ENCODE results near the gene USP4.

The USP4 gene

DNA sequence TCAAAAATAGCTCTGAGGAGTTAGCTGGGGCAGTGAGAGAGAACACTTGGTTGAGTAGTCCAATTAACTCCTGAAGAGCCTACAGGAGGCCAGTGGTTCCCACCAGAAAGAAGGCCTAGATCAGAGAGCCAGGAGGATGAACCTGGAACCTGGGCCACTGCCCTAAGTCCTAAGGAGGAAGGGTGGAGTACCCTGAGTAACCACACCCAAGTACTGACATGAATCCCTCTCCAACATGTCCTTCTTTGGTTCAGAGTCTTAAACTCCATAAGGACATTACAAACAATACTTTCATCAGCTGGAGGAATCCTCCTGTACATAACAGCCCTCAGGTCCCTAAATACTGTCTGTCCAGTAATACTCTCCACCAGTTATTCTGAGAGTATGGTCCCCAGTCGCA is 37.2 kb downstream of the USP4 start:
- no peak for DNase-seq (ENCODE audit: low read depth, low spot score)
- H3K4me3 ChIP-seq (ENCODE audit: low read length): no peak overlapping the region

DNA sequence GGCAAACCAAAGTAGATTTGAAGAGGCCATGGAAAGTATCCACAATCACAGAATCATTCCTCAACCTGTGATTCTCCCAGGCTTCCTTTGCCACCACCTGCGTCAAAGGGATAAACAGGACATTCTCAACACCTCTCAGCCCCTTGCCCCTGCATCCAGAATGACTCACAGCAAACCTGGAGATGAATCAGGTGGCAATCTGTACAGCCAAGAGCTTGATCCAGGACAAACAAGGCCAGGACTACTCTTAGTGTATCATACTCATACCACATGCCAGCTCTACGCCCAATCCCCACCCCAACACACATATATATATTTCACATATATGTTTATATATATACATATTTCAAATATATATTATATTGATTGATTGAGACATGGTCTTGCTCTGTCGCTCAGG is 39.3 kb downstream of the USP4 start:
- H3K4me3 ChIP-seq (ENCODE audit: low read length): no peak overlapping the region
- DNase-seq (ENCODE audit: low read depth, low spot score): no peak

DNA sequence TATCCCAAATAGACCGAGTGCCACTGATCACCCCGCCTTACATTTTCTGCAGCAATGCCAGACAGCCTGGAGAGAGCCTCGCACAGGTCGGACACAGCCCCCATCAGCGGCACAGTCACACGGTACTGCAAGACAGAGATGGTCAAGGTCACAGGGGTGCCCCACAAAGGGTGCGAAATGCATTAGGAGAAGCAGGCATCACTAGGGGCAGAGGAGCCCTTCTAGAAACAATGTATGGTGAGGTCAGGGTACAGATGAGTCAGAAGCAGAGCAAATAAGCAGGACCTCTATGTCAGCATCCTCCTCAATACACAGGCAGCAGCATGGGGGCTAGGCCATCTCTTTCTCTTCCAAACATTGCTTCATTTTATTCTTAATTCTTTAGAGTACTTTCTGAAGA is 41.3 kb downstream of the USP4 start:
- no peak for DNase-seq (ENCODE audit: low read depth, low spot score)
- H3K4me3 ChIP-seq (ENCODE audit: low read length): no peak overlapping the region

DNA sequence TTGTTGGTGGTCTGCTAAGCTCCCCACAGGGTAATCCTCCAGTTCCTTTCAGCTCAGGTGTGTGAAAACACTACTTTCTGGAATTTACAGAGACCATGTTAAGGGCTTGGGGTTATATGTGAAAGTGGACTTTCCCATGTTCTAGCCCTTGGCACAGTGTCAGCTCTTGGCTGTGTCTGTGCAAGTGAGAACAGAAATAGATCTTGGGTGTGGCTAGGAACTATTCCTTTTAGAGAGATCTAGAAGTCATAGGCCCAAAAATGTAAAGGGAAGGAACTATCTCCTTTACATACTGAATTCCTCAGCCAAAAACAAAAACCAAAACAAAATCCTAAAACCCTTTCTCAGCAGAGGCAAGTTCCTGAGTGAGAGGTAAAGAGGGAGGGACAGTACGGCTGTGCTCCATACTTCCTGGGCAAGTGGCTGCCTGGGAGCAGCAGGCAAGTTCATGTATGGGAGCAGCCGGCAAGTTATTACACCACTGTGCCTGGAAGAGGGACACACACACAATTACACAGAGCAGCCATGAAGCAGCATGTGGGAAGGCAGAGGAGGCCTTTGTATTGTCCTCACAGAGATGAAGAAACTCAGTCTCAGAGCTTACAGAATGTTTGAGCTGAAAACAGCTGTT is 43.0 kb downstream of the USP4 start:
- no peak for DNase-seq (ENCODE audit: low read depth, low spot score)
- no peak overlapping the region for H3K4me3 ChIP-seq (ENCODE audit: low read length)

DNA sequence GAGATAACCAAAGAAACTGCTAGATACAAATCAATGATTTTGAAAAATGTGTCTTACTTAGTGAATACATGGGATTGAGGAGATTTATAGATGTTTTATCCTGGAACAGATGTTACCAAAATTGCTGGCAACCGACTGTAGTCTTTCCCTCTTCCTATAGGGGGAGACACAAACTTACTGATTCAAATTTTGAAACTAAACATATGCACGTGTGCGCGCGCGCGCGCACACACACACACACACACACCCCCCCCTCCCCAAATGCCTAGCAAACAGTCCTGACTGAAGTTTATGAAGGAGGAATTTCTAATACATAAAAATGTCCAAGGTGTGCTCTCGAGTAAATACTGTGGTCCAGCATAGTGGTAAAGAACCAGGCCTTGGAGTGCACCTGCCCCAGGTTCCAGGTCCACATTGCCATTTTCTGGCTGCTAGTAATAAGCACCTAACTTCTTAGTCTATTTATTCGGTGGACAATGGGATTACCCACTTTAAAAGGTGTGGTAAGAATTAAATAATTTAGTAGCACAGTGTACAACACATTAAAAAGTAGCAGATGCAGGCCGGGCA is 44.3 kb downstream of the USP4 start:
- H3K4me3 ChIP-seq (ENCODE audit: low read length): no peak overlapping the region
- peak; percentile 30 for DNase-seq (ENCODE audit: low read depth, low spot score)

DNA sequence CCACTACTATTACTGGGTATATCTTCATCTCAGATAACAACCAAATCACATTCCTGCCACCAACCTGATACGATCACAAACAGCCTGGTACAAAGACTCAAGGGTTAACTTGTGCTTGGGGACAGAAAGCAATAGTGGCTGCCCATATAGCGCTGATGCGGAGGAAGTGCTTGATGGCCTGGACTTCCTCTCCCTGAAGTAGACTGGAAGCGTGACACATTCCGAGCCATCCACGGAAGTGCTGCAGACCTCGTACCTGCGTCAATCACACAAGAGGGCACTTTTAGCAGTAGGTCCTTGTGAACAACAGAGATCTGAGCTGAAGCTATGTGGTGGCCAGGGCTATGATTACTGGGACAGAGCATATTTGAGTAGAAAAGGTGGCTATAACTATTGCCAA is 45.5 kb downstream of the USP4 start:
- no peak for DNase-seq (ENCODE audit: low read depth, low spot score)
- H3K4me3 ChIP-seq (ENCODE audit: low read length): no peak overlapping the region

DNA sequence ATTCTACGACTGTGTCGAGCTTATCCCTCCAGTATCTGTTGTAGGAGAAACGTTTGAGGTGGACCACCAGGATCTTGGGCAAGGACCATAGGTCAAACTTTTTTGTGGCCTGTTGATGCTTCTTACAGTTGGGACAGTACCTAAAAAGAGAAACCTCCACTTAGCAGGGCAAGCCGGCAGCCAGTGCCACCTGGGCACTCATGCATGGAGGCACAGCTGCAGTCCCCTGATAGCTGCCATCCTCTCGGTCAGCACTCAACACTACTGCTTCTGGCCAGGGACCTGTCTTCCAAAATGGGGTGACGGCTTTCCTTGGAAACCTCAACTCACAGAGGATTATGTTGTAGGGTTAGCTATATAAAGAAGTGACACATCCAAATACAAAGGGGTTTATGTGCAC is 55.9 kb downstream of the USP4 start:
- no peak overlapping the region for H3K4me3 ChIP-seq (ENCODE audit: low read length)
- no peak for DNase-seq (ENCODE audit: low read depth, low spot score)

DNA sequence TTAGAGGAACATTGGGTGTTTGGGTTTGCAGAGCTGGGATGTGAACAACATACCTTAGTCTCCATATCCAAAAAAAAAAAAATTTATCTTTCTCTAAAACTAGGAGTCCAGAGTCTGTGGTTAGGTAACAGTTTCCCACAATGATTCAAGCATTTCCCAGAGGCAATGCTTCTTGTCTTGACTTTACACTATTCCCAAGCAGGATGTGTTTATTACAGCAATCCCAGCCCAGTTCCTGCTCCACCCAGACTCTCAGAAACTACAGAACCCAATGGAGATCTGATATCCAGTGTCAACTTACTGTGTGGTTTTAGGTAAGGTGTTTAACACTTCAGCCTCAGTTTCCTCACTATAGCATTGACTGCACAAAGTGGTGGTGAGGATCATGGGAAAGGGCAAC is 60.5 kb downstream of the USP4 start:
- no peak for DNase-seq (ENCODE audit: low read depth, low spot score)
- H3K4me3 ChIP-seq (ENCODE audit: low read length): no peak overlapping the region

DNA sequence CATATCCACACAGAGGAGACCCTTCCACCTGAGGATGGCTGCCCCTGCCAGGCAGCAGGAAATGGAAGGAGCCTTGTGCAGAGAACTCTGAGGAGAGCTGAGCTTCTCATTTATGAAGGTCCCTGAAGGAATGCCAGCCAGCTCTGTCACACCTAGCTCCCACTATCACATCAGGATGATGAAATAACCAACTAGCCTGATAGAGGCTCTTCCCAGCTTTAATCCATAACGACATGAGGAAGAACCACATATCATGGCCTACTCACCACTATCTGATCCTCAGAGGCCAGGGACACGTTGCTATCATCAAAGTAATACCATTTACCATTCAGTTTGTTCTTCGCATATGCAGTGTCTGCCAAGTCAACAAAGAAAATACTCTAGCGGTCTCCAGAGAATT is 61.3 kb downstream of the USP4 start:
- H3K4me3 ChIP-seq (ENCODE audit: low read length): no peak overlapping the region
- no peak for DNase-seq (ENCODE audit: low read depth, low spot score)

DNA sequence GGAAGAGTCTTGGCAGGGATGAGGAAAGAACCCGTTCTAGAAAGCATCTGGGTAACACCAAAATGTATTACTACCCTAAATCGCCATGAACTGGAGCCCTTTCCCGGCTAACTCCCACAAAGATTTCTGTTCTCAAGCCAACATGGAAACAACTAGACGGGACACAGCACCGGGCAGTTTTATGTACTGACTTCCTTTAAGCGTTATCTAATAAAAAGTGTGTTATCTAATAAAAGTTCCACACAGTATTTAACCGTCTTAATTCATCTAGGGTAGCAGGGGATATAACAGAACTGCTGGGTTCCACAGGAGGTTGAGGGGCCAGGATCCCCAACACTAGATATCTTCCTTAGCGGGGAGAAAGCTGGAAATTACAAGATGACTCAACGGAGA is 62.5 kb downstream of the USP4 start:
- no peak for DNase-seq (ENCODE audit: low read depth, low spot score)
- no peak overlapping the region for H3K4me3 ChIP-seq (ENCODE audit: low read length)

DNA sequence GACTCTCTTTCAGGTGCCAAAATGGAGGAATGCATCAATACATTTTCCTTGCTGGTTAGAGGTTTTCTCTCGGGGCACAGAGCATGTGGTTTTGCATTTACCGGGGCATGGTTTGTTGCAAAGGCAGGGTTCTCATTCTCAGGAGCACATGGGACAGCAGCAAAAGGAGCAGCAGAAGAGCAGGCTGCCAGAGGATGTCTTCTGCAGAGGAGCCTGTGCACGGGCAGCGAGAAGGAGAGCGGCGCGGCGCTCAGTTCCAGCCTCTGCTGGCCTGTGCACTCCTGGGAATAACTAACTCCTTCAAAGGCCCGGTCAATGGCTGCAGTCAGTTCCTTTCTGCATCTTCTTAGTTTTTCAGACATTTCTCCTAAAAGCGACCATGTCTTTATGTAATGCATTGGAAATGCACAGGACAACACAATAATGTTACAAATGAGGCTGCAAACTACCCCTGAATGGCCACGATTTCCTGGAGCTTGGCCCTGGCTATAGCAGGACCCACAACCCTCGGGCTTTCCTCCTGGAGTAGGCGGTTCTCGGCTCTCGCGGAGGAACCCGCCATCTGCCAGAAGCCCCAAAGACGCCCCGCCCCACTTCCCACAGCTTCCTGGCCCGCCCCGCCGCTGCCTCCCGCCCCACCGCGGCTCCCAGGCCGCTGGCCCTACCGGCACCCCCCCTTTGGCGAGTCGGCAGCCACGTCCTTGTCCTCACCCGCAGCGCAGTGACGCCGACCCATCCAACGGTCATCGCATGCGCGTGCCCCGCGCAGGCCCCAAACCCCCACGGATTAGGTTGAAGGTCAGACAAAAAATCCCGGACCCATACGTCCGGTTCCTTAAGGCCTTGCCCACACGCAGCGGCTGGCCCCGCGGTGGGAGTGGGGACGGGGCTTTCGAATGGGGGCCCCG is 63.1 kb downstream of the USP4 start, which contains the start of gene C3orf62:
TSS of gene C3orf62 (minus strand) at position 758 of the 908 bp plus-strand sequence. CDS start at position 398, 360 bp downstream.
- H3K4me3 ChIP-seq (ENCODE audit: low read length): no peak within 1 kb of the TSS
- DNase-seq (ENCODE audit: low read depth, low spot score): no peak

DNA sequence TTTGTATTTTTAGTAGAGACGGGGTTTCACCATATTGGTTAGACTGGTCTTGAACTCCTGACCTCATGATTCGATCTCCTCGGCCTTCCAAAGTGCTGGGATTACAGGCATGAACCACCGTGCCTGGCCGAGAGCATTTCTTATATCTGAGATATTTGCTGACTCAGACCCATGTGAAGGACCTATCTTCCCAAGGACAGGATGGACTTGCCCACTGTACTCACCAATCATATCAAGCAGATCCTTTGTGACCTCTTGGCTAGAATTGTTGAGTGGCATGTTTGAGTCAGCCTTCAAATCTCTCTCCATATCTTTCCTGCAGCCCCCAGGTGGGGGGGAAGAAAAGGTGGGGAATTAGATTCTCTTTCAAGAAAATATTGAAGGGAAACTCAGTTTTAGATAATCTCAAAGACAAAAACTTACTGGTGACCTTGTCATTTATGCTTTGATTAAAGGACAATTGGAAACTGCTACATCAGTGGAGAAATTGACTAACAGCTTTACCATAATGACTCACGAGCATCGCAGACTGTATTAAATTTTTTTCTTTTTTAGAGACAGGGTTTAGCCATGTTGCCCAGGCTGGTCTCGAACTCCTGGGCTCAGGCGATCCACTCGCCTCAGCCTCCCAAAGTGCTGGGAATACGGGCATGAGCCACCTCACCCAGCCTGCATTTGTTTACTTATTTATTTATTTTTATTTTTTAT is 65.9 kb downstream of the USP4 start:
- DNase-seq (ENCODE audit: low read depth, low spot score): no peak

DNA sequence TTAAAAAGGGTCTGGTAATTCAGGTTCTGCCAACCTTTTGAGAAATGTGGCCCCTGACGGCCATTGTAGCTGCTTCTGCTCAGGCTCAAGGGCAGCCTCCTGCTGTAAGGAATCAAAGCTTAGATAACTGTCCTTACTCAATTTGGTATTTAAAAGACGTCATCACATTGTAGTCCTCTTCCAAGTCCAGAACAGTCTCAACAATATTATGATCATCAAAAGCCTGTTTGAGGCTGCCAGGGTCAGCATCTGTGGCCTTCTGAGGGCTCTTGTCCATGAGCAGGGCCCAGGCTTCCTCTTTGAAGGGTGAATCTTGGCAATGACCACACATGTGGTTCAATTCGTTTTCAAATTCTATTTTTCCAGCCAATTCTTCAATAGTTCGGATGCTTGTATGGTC is 68.8 kb downstream of the USP4 start:
- no peak overlapping the region for H3K4me3 ChIP-seq (ENCODE audit: low read length)
- DNase-seq (ENCODE audit: low read depth, low spot score): no peak

More for the DNA sequence above, 65.9 kb downstream of the USP4 start:
- no peak overlapping the region for H3K4me3 ChIP-seq (ENCODE audit: low read length)

DNA sequence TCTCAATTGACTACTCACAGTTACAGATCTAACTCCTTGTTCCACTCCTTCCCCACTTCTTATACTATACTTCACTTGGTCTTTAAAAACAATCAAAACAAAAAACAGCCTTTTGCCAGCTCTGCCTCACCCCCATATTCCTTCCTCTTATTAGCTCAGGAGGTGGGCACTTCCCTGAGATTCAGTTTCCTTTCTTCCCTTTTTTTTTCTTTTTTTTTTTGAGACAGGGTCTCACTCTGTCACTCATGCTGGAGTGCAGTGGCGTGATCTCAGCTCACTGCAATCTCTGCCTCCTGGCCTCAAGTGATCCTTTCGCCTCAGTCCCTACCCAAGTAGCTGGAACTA is 69.7 kb downstream of the USP4 start:
- H3K4me3 ChIP-seq (ENCODE audit: low read length): no peak overlapping the region
- DNase-seq (ENCODE audit: low read depth, low spot score): no peak

DNA sequence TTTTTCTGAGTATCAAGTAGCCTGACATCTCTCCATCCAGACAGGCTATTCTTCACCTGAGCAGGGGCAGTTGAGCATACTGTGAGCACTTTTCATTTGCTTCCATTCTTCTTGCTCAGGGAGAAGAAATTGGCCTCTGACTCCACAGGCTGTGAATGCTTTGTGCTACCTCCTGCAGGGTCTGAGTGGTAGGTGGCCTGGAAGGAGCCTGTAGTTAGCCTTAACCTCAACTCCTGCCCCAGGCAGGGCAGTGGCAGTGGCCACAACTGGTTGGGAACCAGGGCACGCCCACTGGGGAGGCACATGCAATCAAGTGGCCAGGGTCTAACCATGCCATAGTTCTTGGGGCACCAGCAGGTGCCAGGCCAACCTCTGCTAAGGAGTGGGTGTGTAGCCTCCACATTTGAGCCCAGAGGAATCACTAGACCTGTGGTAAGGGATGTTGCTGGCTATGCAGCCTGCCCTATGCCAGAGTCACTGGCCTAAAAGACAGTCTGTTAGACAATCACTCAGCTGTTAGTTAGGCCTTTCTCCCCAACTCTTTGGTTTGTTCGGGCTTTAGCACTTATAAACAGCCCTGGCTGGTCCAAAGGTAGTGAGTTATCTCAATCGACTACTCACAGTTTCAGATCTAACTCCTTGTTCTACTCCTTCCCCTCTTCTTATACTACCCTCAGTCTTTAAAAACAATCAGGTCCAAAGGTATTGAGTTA is 70.3 kb downstream of the USP4 start:
- no peak for DNase-seq (ENCODE audit: low read depth, low spot score)
- no peak overlapping the region for H3K4me3 ChIP-seq (ENCODE audit: low read length)

DNA sequence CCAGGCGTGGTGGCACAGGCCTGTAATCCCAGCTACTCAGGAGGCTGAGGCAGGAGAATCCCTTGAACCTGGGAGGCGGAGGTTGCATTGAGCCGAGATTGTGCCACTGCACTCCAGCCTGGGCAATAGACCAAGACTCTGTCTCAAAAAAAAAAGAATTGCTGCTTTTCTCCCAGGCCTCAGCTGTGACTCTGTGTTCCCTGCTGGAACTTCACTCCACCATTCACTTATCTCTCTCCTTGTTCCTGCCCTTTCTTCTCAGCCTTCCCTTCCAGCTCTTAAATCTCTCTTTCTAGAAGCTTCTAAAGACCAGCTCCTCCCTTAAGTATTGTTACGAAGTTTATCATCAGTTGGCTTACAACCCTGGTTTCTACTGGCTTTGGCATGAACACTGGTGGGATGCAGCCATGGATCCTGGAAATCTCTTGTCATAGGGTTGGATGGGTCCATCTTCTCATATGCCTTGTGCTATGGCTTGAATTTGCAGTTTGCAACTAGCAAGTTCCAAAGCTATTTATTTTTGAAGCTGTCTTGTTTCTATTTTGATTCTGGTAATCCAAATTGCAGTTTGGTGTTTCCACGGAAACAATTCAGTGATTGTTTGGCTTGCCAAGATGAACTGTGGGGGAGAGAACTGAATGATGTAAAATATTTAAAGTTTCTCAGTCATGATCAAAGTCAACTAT is 73.3 kb downstream of the USP4 start:
- no peak for DNase-seq (ENCODE audit: low read depth, low spot score)
- H3K4me3 ChIP-seq (ENCODE audit: low read length): no peak overlapping the region

DNA sequence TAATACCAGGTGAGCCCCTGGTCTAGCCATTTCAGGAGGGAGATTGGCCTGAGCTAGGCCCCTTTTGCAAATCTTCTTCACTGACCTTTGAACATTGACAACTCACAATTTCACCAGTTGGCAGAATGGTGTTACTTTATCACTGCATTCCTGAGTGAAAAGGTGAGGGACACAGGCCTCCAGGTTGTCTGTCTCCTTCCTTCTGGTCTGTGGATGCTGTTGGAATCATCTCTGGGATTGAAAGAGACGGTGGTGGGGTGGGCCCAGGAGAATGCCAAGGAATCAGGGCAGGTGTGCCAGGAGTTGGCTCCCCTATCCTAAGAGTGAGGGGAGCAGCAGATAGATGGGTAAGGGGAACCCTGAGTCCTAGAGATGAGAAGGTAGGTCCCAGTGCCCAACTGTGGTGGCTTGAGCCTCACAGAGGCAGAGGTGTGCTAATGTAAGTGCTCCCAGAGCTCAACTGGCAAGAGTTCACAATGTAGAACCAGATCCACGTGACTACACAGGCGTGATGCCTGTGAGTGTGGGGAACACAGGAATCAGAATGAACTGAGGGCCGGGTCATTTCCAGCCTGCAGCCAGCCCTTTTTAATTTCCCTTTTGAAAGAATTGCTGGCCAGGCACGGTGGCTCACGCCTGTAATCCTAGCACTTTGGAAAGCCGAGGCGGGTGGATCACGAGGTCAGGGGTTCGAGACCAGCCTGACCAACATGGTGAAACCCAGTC is 74.0 kb downstream of the USP4 start:
- no peak for DNase-seq (ENCODE audit: low read depth, low spot score)

More for the DNA sequence above, 74.0 kb downstream of the USP4 start:
- no peak overlapping the region for H3K4me3 ChIP-seq (ENCODE audit: low read length)
